Activated T-helper 1 cell treated with Interleukin-2 at 50 U/mL for 16 hours (primary cell): ENCODE results near the gene PRKCE.

Experiments used
- DNase-seq: peaks from one replicate; pipeline ENCODE4 v3.0.0-alpha.2; 2020; ENCODE audit warnings: low read depth

PRKCE gene

DNA sequence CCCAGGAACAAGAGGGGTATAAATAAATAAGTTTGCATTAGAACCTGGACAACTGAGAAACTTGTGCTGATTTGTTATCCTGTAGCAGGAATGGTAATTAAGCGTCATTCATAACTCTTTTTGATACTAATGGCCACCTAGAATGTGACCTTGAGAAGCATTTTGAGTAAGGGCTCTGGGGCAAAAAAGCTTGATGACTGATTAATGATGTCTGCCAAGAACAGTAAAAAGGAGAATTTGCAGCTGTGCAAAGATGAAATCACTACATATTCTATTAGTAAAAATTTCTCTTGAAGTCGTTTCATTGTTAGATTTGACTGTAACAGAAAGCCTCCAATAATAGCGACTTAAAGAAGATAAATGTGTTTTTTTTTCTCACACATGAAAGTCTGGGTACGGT lies 157.7 kb downstream of the PRKCE start:
- no peak for DNase-seq

DNA sequence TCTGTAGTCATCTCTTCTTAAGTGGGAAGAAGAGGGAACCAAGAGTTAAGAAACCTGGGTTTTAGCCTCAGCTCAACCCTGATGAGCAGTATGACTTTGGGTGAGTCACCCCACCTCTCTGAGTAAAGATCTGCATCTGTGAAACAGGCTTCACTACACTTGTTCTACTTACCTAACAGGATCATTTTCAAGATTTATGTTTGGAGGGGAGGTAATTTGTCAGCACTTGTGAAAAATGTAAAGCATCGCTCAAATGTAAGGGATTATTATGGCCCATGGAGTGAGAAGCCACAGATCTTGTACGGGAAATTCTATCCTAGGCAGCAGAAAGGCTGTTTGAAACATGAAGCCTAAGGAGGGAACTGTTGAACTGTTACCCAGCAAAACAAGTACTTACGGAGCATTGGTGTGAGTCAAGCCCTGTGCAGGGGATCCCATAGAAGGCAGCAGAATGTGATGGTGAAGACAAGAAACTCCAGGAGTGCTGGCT lies 160.6 kb downstream of the PRKCE start:
- no peak for DNase-seq

DNA sequence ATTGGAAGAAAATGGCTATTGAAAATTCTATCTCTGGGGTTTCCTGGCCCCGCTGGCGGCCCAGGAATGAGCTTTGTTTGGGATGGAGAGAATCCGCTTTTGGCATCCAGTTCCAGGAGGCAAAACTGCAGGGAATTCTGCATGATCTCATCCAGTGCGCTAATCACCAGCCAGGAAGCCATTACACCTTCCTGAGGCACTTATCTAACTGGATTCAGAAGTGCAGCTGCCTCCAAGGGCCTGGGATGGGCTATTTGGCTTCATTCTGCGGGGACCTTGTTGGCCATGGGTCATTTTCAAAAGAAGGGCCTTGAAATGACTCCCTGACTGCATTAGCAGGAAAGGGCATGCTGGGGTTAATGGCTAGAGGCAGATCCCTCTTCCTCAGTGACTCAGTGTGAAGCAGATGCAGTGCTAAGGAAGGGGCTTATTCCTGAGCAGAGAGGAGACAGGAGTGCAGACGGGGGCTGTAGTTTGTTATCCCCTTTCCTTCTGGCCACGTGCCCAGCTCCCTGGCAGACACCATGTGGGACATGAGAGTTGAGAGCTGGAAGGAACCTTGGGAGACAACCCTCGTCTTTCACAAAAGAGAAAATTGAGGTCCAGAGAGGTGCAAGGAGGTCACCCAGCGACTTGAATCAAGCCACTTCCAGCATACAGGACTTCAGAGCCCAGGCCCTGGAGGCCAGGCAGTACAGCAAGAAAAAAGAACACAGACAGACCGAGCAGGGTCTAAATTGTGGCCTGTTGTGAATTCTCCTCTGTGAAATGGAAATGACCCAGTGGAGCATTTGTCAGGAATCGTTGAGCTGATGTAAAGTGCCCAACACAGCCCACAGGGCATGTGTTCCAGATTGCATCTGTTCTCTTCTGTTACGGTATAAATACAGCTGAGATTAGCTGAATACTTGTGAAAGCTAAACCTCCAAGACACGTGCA lies 161.8 kb downstream of the PRKCE start:
- DNase-seq, result no peak

DNA sequence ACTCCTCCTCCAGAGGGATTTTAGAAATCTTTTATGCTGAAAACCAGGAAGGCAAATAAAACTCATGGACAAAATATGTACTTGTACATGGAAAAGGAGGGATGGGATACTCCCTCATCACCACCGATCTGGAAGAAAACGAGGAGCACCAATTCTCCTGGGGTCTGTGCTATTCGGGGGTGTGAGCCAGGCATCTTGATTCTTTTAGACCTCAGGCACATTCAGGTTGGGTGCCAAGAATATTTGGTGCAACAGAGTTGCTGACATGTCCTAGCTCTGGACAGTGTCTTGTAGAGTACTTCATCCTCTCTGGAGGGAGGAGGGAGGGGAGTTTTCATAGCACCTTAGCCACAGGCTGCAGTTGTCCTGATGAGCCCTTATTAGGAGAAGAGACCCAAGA lies 163.0 kb downstream of the PRKCE start:
- DNase-seq, result no peak

DNA sequence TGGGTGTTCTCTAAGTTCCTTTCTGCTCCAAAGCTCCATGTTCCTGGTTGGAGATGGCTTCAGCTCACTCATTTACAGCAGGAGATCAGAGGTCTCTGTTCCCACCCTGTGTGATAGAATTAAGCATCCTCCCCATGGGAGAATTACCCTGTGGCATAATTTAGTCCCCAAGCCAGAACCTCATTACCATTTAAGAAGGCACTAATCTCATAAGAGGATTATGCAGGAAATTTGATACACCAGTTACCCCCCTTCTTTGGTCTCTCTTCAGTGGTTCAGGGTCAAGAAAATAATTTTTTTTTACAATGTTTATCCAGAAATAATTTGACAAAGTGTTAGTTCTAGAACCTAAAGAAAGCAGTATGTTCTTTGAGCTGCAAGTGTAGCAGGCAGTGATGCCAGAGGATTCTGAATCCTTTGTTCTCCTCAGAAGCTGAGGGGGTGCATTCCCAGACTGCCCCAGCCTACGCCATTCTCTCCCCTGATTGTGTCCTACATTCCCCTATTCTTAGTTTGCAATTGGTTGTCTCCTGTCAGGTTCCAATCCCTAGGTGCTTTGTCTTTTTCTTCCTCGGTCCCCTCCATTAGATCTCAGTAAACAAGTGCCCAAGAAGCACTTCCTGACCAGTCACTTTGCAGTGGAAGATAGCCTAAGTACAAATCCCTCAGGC lies 163.6 kb downstream of the PRKCE start:
- no peak for DNase-seq

DNA sequence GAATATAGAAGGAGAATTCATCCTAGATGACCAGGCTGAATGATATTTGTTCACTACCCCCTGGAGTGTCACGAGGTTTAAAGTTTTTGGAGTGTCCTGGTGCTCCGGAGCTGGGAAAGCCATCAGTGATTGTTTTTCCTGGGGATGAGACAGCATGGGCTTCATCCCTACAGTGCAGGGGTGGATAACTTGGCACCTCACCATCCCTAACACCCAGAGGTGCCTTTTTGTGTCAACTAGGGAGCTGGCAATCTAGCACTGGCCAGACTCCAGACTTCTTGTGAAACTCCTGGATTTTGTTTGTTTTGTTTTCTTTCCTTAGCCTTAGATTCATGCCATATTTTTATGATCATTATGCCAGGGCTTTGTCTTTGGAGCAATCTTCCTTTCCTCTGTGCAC lies 164.8 kb downstream of the PRKCE start:
- no peak for DNase-seq

DNA sequence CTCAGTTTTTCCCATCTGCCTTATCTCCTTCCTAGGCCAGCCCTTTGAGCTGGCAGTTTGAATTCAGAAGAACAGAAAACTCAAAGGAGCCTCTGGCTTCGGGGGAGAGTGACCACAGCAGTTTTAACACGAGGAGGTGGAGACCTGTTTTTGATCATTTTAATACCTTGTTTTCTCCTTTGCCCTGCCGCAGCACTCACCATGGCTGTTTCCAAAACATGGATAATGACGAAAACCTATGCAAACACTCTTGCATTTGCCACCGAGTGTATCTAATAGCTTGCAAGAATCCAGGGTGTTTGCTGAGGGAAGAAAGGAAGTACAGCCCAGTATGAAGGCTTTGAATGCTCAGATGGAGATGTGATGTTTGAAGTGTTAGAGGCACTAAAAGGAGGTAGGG lies 167.1 kb downstream of the PRKCE start:
- DNase-seq, result no peak

DNA sequence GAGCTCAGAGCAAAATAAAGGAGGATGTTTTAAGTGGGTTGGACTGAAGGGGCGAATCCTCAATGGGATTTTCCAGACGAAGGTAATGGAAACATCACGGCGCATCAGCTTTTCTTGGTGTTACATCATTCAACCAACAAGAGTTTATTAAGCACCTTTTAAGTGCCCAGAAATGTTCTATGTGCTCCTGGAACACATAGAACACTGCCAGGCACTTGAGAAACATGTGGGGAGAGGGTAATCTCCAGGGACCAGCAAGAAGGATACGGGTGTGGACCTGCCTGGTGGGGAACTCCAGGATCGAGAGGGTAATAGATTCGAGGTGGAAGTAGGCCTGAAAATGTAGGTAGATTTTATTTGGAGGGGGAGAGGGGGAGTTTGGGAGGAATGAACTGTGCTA lies 168.6 kb downstream of the PRKCE start:
- no peak for DNase-seq

DNA sequence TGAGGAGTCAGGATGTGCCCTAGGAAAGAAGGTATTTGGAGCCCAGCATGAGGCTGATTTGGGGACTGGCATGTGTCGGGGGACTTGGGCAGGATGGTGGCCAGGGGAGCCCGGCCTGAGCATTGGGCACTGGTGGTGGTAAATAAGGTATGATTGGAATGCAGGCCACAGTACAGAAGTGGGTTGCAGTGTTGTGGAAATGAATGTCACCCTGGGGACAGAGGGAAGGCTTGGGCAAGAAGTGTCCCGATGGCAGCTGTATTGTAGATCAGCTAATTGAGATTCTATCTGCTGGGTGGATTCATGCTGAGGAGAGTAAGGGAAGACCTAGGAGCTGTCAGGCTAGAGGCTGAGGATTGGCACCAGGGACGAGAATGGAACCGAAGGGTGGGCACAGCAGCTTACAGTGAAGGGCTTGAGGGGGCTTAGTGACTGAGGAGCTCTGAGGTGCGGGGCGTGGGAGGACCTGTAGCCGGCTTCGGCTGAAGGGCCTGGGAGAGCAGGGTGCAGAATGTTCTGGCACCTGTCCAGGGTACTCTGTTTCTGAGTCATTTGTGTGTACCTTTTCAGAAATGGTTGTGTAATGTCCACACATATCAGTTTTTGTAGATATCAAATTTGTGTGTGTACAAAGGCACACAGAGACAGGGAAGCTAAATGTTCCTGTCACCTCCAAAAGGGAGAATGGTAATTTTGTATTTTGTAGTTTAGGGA lies 170.2 kb downstream of the PRKCE start:
- no peak for DNase-seq

DNA sequence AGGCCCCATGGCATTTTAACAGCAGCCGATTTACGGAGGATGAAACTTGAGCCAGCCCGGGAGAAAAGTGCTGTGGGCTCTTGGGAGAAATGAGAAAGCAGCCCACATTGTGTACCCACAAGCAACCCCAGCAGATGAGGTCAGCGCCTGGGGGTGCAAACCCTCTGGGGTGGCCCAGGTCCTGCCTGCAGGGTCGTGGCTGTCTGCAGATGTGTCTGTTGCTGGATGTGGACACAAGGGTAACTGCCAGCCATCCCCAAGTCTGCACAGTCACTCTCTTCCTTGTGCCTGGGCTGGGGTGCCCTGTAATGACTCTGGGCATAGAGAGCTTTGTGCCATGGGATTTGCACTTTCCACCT lies 170.8 kb downstream of the PRKCE start:
- no peak for DNase-seq

DNA sequence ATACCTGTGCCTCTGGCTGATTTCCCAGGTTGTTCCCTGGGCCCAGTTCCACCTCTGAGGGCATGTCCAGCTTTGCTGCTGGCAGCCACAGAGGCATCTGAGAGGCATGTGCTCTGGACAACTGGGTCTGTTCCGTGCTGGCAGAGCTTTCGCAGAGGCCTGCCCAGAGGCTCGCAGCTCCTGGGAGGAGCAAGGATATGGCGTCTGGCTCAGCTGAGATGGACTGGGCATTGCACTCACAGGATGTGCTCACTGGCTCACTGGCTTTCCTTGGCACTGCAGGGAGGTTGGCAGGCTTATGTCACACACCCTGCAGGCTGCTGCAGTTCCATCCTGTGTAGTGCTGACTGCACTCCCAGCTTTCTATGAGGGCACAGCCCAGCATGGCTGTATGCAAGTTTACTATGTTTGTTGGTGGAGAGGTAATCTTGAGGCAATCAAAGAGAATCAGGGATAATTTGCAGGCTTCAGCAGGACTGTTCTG lies 172.3 kb downstream of the PRKCE start:
- no peak for DNase-seq

DNA sequence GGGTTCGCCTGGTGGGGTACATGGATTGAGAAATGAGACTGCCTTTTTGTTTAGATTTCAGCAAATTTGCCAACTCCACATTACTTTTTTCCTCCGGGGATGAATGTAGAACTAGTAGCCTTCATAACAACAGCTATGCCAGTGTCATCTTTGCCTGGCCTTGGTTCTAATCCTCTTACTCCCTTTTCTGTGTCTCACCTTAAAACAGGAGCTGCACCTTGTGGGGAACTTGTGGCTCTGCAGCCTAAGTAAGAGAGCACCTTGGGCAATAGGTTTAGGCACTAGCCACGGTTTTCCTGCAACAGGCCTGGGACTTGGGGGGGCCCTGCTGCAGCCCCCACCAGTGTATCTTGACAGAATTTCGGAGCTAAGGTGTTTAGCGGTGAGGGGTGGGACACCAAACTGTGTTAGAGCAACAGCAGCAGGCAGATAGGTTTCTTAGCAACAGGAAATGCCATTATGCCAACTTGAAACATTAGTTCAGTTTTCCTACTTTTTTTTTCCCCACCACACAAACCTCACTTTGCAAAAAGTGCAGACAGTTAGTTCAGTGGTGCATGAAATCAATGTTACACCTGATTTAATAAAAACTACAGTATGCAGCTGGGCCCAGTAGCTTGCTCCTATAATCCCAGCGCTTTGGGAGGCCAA lies 173.7 kb downstream of the PRKCE start:
- DNase-seq, result no peak

DNA sequence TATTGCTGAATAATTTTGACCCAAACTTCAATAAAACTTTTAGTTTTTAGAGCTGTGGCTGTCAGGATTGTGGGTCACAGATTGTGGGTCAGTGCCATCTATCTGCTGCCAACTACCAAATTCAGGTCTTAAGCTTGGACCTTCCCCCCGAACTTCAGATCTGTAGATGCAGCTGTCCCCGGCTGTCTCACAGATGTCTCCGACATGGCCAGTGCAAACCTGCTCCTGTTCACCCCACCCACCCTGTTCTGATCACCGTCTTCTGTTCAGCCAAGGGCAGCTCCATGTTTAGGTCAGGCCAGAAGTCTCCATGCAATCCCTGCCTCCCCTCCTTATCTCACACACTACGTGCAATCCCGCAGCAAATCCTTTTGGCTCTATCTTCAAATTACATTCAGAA lies 175.0 kb downstream of the PRKCE start:
- DNase-seq, result no peak

DNA sequence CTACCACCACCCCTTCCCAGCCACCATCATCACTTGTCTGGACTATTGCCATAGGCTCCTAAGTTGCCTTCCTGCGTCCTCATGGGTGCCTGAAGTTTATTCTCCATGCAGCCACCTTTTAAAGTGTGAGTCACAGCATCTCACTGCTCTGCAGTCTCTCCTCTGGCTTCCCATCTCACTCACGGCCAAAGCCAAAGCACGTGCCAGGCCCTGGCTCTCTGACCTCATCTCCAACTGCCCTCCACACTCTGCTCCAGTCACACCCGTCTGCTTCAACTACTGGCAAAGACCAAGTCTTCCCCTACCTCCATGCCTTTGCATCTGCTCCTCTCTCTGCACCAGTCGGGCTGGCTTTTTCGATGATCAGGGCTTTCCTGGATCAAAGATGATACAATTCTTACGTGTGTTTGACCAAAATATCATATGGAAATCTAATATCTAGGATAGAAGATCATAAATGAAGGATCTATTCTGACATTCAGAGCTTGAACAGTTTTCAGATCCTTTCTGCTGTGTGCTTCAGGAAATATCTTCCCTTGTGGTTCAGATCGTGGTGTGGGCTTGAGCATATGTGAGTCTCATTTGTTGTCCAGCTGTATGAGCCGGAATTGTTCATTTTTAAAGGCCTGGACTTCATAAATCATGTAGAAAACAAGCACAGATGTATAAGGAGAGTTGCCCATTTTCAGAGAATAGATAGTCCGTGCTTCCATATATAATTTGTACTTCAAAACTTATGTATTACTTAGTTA lies 175.6 kb downstream of the PRKCE start:
- DNase-seq, result no peak

DNA sequence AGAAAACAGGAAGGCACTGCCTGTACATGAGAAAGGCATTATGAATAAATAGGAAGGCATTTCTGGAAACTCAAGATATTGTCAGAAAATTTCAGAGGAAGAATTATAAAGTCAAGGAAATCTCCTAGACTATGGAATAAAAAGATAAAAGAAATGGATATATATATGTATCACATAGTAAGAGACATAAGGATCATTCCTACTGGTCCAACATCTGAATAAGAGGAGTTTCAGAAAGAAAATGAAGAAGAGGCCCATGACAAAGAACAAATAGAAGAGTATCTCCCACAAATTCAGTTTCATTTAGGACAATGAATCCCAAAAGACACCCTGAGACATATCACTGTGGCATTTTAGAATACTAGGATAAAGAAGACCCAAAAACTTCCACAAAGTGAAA lies 178.8 kb downstream of the PRKCE start:
- no peak for DNase-seq

DNA sequence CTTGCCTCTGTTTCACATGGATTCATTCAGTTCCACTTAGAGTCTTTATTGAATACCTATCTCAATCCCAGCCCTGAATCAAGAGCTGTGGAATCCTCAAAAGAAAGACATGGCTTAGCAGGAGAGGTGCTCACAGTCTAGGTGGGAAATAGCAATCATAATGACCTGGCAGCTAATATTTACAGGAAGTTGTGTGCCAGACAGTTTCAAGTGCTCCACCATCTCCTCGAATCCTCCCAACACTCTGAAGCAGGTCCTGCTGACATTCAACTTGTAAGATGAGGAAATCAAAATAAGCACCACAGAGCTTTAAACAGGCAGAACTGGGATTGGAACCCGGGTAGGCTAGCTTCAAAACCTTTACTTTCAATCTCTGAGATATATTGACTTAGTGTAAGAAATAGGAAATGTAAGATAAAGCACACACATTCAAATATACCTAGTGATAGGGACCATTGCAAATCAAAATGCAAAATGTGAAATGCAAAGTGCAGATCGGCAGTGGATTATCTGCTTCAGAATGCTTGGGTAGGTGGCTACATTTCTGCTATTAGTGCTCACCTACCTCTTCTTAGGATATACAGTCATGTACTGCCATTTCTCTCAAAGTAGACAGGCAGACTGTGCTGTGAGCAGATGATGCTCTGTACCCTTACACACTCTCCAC lies 182.0 kb downstream of the PRKCE start:
- no peak for DNase-seq

DNA sequence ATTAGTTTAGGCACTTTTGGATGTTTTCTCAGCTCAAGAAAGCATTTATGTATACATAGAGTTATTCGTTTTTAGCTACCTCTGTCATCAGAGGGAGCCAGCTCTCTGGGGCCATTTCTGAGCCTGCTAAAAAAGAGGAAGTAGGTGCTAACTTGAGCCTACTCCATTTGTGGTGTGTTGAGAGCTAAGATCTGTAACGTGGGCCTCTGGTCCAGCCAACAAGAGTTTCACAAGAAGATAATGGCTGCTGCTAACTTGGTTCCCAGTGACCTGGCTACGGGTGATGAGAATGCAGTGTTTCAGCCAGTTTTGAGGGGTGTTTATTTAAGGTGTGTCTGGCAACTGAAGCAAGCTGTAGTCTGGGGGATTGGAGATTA lies 182.5 kb downstream of the PRKCE start:
- no peak for DNase-seq

DNA sequence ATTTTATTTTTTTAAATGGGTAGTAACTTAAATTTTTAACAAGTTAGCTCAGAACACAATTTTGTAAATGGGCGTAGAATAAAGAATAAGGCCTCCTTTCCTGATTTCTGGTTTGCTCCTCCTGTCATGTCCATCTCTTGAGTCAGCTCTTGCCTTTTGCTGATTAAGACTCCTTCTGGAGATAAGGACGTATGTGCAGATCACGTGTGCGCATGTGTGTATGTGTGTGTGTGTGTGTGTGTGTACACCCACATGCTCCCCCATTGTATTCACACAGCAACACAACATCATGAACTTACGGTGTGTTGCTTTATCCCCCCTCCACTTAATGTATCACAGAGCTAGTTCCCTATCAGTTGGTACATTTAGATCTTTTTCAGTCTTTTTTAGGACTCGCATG lies 182.9 kb downstream of the PRKCE start:
- DNase-seq, result no peak

DNA sequence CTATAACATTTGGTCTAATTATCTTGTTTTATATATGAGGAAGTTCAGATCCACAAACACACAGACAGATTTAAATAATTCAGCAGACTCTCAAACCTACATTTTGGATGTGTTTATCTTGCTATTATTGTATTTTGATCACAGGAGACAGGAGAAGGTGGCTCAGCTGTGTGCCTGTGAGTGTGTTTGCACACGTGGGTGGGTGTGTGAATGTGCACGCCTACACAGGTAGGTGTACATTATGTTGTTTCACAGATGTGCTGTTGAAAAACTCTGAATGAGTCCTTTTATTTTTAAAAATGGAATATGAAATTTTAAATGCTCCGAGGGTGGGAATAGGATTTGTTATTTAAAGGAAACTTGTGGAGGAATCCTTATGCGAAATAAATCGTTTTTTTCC lies 183.4 kb downstream of the PRKCE start:
- no peak for DNase-seq

DNA sequence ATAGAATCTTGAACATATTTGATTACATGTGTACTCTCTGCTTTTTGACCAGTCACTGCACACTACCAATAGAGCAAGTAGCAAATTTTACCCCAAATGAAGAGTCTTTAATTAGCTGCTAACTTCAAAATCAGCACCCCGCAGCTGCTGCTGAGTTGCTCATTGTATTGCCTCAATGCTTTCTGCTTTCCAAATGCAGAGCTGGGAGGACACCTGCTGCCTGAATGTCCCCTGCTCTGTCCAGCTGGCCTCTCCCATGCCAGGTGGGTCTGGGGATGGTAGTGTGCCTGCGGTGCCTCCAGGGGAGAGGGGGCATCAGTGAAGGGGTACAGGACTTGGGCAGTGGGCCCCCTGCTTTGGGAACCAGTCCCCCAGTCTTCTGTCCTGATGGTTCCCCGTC lies 184.8 kb downstream of the PRKCE start:
- no peak for DNase-seq

DNA sequence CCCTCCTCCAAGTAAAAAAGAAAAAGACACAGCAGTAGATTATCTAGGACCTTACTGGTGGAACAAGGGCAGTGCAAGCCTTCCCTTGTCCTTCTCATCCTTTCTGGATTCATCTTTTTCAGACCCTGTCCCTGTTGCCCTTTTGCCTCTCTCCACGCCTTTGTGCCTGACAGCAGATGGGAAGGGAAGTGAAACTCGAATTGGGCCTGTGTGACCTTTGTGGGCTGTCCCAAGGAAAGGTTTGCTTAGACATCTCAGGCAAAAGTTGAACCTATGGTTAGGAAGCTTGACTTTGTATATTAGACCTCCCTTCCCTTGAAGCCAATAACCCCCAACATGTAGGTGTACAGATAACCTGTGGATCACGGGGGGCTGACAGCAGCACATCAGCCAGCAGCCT lies 185.3 kb downstream of the PRKCE start:
- no peak for DNase-seq
